CMK (cell line): ENCODE measurements around the gene APEX2.
A peak's percentile ranks its signal among the peaks of the same experiment; 100 is the strongest.
"Not testable (repeated sequence)": the region's sequence is repeated elsewhere in the genome, so short reads cannot be mapped to it uniquely, and the experiment has no call there.

Experiments used
- DNase-seq: peaks from one replicate; pipeline ENCODE4 v3.0.0-alpha.2; 2010; ENCODE audit warnings: low read depth

APEX2 gene

GRCh38 chrX:54999717-55000598 lies at the start of gene APEX2:
Gene APEX2 (plus strand): TSS chrX:55000363. CDS start chrX:55000423, 60 bp downstream.
- peak; percentile 86 for DNase-seq

GRCh38 chrX:54950730-54951375 lies 49.3 kb upstream of the APEX2 start:
- no peak for DNase-seq

- no peak for DNase-seq
Measured at GRCh38 chrX:54961750-54962149, 38.4 kb upstream of the APEX2 start.

GRCh38 chrX:54964766-54965497 lies 35.2 kb upstream of the APEX2 start:
- no peak for DNase-seq

GRCh38 chrX:54977387-54977786 lies 22.8 kb upstream of the APEX2 start:
- no peak for DNase-seq

GRCh38 chrX:54978448-54978847 lies 21.7 kb upstream of the APEX2 start:
- no peak for DNase-seq

GRCh38 chrX:54979432-54979831 lies 20.7 kb upstream of the APEX2 start:
- DNase-seq, result no peak

GRCh38 chrX:54980334-54980733 lies 19.8 kb upstream of the APEX2 start:
- DNase-seq, result no peak

- not testable (repeated sequence) for DNase-seq
Measured at GRCh38 chrX:54983306-54983705, 16.9 kb upstream of the APEX2 start.

GRCh38 chrX:54991706-54992105 lies 8.5 kb upstream of the APEX2 start:
- no peak for DNase-seq

- peak; percentile 47 for DNase-seq
Measured at GRCh38 chrX:54992911-54993622, 7.1 kb upstream of the APEX2 start.

GRCh38 chrX:54994099-54994498 lies 6.1 kb upstream of the APEX2 start, which contains the start of gene PFKFB1:
Gene PFKFB1 (minus strand): TSS chrX:54994188. CDS start chrX:54994007, 181 bp downstream.
- no peak for DNase-seq

- DNase-seq, result no peak
Measured at GRCh38 chrX:54994668-54995351, 5.4 kb upstream of the APEX2 start.

- DNase-seq, result no peak
Measured at GRCh38 chrX:54995621-54996020, 4.5 kb upstream of the APEX2 start.

GRCh38 chrX:55004231-55004630 lies 4.1 kb downstream of the APEX2 start:
- DNase-seq, result no peak

GRCh38 chrX:55005256-55005655 lies 5.1 kb downstream of the APEX2 start:
- DNase-seq, result no peak

- no peak for DNase-seq
Measured at GRCh38 chrX:55006827-55007621, 6.9 kb downstream of the APEX2 start.

GRCh38 chrX:55007656-55008055 lies 7.5 kb downstream of the APEX2 start:
- DNase-seq, result no peak

GRCh38 chrX:55008571-55009358 lies 8.6 kb downstream of the APEX2 start:
- no peak for DNase-seq

GRCh38 chrX:55011294-55011693 lies 11.1 kb downstream of the APEX2 start:
- no peak for DNase-seq
